GM21360 (cell line): ENCODE data around the gene ASCL1.

Experiments used
- ATAC-seq: cut with Tn5 transposase; IDR thresholded peaks from one replicate; pipeline ENCODE4 v1.9.1; 2021; ENCODE audit warnings: mild to moderate bottlenecking, moderate library complexity; ENCODE audit not compliant: unreplicated experiment

ASCL1 gene

GRCh38 chr12:102957339-102958050, at the start of gene ASCL1:
Gene ASCL1, plus strand, starts transcription at chr12:102957674. Its CDS starts 571 bp downstream, at chr12:102958245.
- no peak for ATAC-seq

GRCh38 chr12:102907918-102908317, 49.6 kb upstream of the ASCL1 start:
- ATAC-seq: no peak

- ATAC-seq: no peak
These were observed 47.3 kb upstream of the ASCL1 start for GRCh38 chr12:102910137-102910536.

- ATAC-seq: no peak
These were observed 46.7 kb upstream of the ASCL1 start for GRCh38 chr12:102910792-102911191.

- ATAC-seq: no peak
These were observed 46.2 kb upstream of the ASCL1 start for GRCh38 chr12:102911320-102911719.

GRCh38 chr12:102912258-102912657, 45.2 kb upstream of the ASCL1 start:
- no peak for ATAC-seq

- ATAC-seq: no peak
These were observed 43.8 kb upstream of the ASCL1 start for GRCh38 chr12:102913453-102914226.

GRCh38 chr12:102916252-102917025, 41.0 kb upstream of the ASCL1 start:
- no peak for ATAC-seq

GRCh38 chr12:102917026-102917787, 40.3 kb upstream of the ASCL1 start, which contains the start of gene PAH:
Gene PAH, minus strand, starts transcription at chr12:102917244. Its CDS starts 114 bp downstream, at chr12:102917130.
- ATAC-seq: no peak

GRCh38 chr12:102918840-102919239, 38.6 kb upstream of the ASCL1 start:
- ATAC-seq: no peak

GRCh38 chr12:102920271-102920670, 37.2 kb upstream of the ASCL1 start:
- no peak for ATAC-seq

GRCh38 chr12:102921240-102921639, 36.2 kb upstream of the ASCL1 start:
- no peak for ATAC-seq

GRCh38 chr12:102927220-102927619, 30.3 kb upstream of the ASCL1 start:
- ATAC-seq: no peak

- no peak for ATAC-seq
These were observed 24.3 kb upstream of the ASCL1 start for GRCh38 chr12:102933168-102933567.

GRCh38 chr12:102939059-102939458, 18.4 kb upstream of the ASCL1 start:
- no peak for ATAC-seq

GRCh38 chr12:102939670-102940222, 17.7 kb upstream of the ASCL1 start:
- no peak for ATAC-seq

- no peak for ATAC-seq
These were observed 11.4 kb upstream of the ASCL1 start for GRCh38 chr12:102946042-102946441.

GRCh38 chr12:102948941-102949352, 8.5 kb upstream of the ASCL1 start:
- ATAC-seq: no peak

GRCh38 chr12:102950107-102950949, 7.1 kb upstream of the ASCL1 start:
- no peak for ATAC-seq
